A549 (cell line): ENCODE results near the gene EPHB1. TPM values are rescaled to one million over a fixed set of nuclear protein-coding genes. Genes with fewer than 3 reads are reported as not detected.

Experiments
- ATAC-seq, 2 experiments: fragments of 200-7000 bp in 1 of 2; fragments of >200 bp in 1 of 2; cut with Nextera tagmentation in 1 of 2; cut with Tn5 transposase in 1 of 2; 3 replicates each; pipeline versions ENCODE4 v1.8.0 to v1.9.1; 2018 to 2020; ENCODE audit warnings: mild to moderate bottlenecking in 1 of 2, moderate library complexity in 1 of 2
- CTCF ChIA-PET: fragments of 300-600 bp; sonication (Branson Sonifier 250); formaldehyde crosslinking; extraction: SDS; loops from one replicate; lab custom pipeline; 2021; ENCODE audit warnings: antibody characterized with exemption, inconsistent platforms; lab: Yijun Ruan, JAX
- POLR2A ChIA-PET: fragments of 350-600 bp; formaldehyde crosslinking; extraction: SDS; loops from one replicate; lab custom pipeline; 2021; ENCODE audit warnings: antibody characterized with exemption, inconsistent platforms; lab: Yijun Ruan, JAX
- DNase-seq, 2 experiments: peaks; one replicate each; pipeline versions ENCODE4 v3.0.0 to v3.0.0-alpha.2; 2011 to 2016; ENCODE audit warnings: low read depth in 1 of 2, low spot score in 1 of 2
- FAIRE-seq: peaks from 2 replicates; lab custom pipeline; 2011; peaks lifted over from hg19 to GRCh38; lab: Jason Lieb, UNC
- H3K27ac ChIP-seq, 2 experiments: fragments of >200 bp; sonication (Bioruptor Twin); formaldehyde crosslinking; 3 replicates each; pipeline ENCODE4 v1.5.1; 2016 to 2017
- H3K4me1 ChIP-seq: fragments of >200 bp; sonication (Bioruptor Twin); formaldehyde crosslinking; 3 replicates; pipeline ENCODE4 v1.6.1; 2016
- H3K4me2 ChIP-seq: fragments of >200 bp; sonication (Bioruptor Twin); formaldehyde crosslinking; 3 replicates; pipeline ENCODE4 v1.6.1; 2016
- H3K4me3 ChIP-seq: fragments of >200 bp; sonication (Bioruptor Twin); formaldehyde crosslinking; 3 replicates; pipeline ENCODE4 v1.5.1; 2016
- H3K9me3 ChIP-seq: fragments of >200 bp; sonication (Bioruptor Twin); formaldehyde crosslinking; 3 replicates; pipeline ENCODE4 v1.6.1; 2016
- BHLHE40 ChIP-seq: IDR thresholded peaks from 2 replicates; pipeline ENCODE4 v1.6.1; 2012; ENCODE audit warnings: low read depth, low read length, inconsistent platforms
- CHD4 ChIP-seq: fragments of 200-600 bp; sonication (generic); IDR thresholded peaks from 2 replicates; pipeline ENCODE4 v1.6.1; 2016; ENCODE audit warnings: antibody characterized with exemption, mild to moderate bottlenecking, borderline replicate concordance
- E2F6 ChIP-seq: IDR thresholded peaks from 2 replicates; pipeline ENCODE4 v1.6.1; 2012; ENCODE audit warnings: low read depth, borderline replicate concordance
- ELK1 ChIP-seq: fragments of 150-350 bp; IDR thresholded peaks from 2 replicates; pipeline ENCODE4 v1.6.1; 2014; ENCODE audit warnings: low read depth, mild to moderate bottlenecking, low read length
- EP300 ChIP-seq, 2 experiments: fragments of >200 bp; sonication (Bioruptor Twin); formaldehyde crosslinking; IDR thresholded peaks; 2 replicates in 1 of 2; 3 replicates in 1 of 2; pipeline ENCODE4 v1.6.1; 2016 to 2017
- ESRRA ChIP-seq: fragments of 150-350 bp; IDR thresholded peaks from 2 replicates; pipeline ENCODE4 v1.6.1; 2014; ENCODE audit warnings: mild to moderate bottlenecking, low read length, borderline replicate concordance
- FOSB ChIP-seq: fragments of 250-450 bp; sonication (Bioruptor Pico); IDR thresholded peaks from 2 replicates; pipeline ENCODE4 v1.5.0; 2020; ENCODE audit warnings: mild to moderate bottlenecking, moderate library complexity
- FOXS1 ChIP-seq: fragments of 250-450 bp; sonication (Bioruptor Pico); IDR thresholded peaks from 2 replicates; pipeline ENCODE4 v1.5.0; 2020; ENCODE audit warnings: mild to moderate bottlenecking, moderate library complexity
- HES2 ChIP-seq: fragments of >200 bp; sonication (Bioruptor Twin); formaldehyde crosslinking; IDR thresholded peaks from 2 replicates; pipeline ENCODE4 v1.6.1; 2016
- HOXB5 ChIP-seq: fragments of 250-450 bp; sonication (Bioruptor Pico); IDR thresholded peaks from 2 replicates; pipeline ENCODE4 v1.5.0; 2020; ENCODE audit warnings: mild to moderate bottlenecking, moderate library complexity
- MAFK ChIP-seq: fragments of 450-650 bp; IDR thresholded peaks from 2 replicates; pipeline ENCODE4 v1.6.1; 2014; ENCODE audit not compliant: partially characterized antibody
- MAZ ChIP-seq: fragments of 150-350 bp; IDR thresholded peaks from 2 replicates; pipeline ENCODE4 v1.6.1; 2014; ENCODE audit warnings: antibody characterized with exemption, low read depth, low read length, borderline replicate concordance
- MYC ChIP-seq: IDR thresholded peaks from 2 replicates; pipeline ENCODE4 v1.6.1; 2012; ENCODE audit warnings: mild to moderate bottlenecking, inconsistent platforms, low read length, improper control_type of control experiment, borderline replicate concordance
- NFE2L2 ChIP-seq: fragments of 150-350 bp; conservative IDR thresholded peaks from 2 replicates; pipeline ENCODE4 v1.6.1; 2014; ENCODE audit warnings: low read length
- NPAS2 ChIP-seq: fragments of 250-450 bp; sonication (Bioruptor Pico); IDR thresholded peaks from 2 replicates; pipeline ENCODE4 v1.8.0; 2022; ENCODE audit warnings: mild to moderate bottlenecking, moderate library complexity, borderline replicate concordance
- NR3C1 ChIP-seq: fragments of >200 bp; sonication (Bioruptor Twin); formaldehyde crosslinking; IDR thresholded peaks from 3 replicates; pipeline ENCODE4 v1.6.1; 2017
- POLR2A ChIP-seq: IDR thresholded peaks from 2 replicates; pipeline ENCODE4 v1.6.1; 2012; ENCODE audit warnings: mild to moderate bottlenecking, low read length
- RCOR1 ChIP-seq: fragments of 150-350 bp; IDR thresholded peaks from 2 replicates; pipeline ENCODE4 v1.6.1; 2014; ENCODE audit warnings: antibody characterized with exemption, low read length, low read depth
- SMC3 ChIP-seq: fragments of >200 bp; sonication (Bioruptor Twin); formaldehyde crosslinking; IDR thresholded peaks from 3 replicates; pipeline ENCODE4 v1.6.1; 2018; ENCODE audit warnings: inconsistent platforms
- USF2 ChIP-seq: fragments of 450-650 bp; IDR thresholded peaks from 2 replicates; pipeline ENCODE4 v1.6.1; 2014; ENCODE audit warnings: antibody characterized with exemption
- ZC3H11A ChIP-seq: fragments of 450-650 bp; IDR thresholded peaks from 2 replicates; pipeline ENCODE4 v1.6.1; 2014; ENCODE audit warnings: antibody characterized with exemption, mild to moderate bottlenecking
- ZFP36 ChIP-seq: fragments of 450-650 bp; IDR thresholded peaks from 2 replicates; pipeline ENCODE4 v1.6.1; 2014; ENCODE audit warnings: borderline replicate concordance; ENCODE audit not compliant: partially characterized antibody
- ZNF302 ChIP-seq: fragments of 250-450 bp; sonication (Bioruptor Pico); IDR thresholded peaks from 2 replicates; pipeline ENCODE4 v1.9.0; 2021; ENCODE audit warnings: inconsistent platforms, mild to moderate bottlenecking, moderate library complexity
- ZSCAN20 ChIP-seq: fragments of 250-450 bp; sonication (Bioruptor Pico); IDR thresholded peaks from 2 replicates; pipeline ENCODE4 v1.8.0; 2022; ENCODE audit warnings: mild to moderate bottlenecking, moderate library complexity
- WGBS: methylation state at CpG from one replicate; pipeline ENCODE4 v1.1.6; 2017; ENCODE audit errors: missing lambda C conversion rate; 5-methylcytosine and 5-hydroxymethylcytosine counted together
- polyA plus RNA-seq, 4 experiments: library from polyadenylated mRNA; depleted of rRNA in 3 of 4; stranded (reverse); fragments of >200 nt; fragmentation: RNase III in 1 of 4; extraction: RNeasy Plus Mini Kit Qiagen cat#74134 plus additional on column Dnase treatment in 1 of 4; gene quantifications; 2 replicates in 3 of 4; 3 replicates in 1 of 4; pipeline ENCODE4 v1.2.3, GENCODE V29; 2011 to 2017
- TF ChIP-seq, protein P1 (sequence below): fragments of >200 bp; sonication (Bioruptor Twin); formaldehyde crosslinking; IDR thresholded peaks from 3 replicates; pipeline ENCODE4 v1.6.1; 2016
- TF ChIP-seq, protein P2 (sequence below): fragments of 250-450 bp; sonication (Bioruptor Pico); IDR thresholded peaks from 2 replicates; pipeline ENCODE4 v1.5.0; 2021; ENCODE audit warnings: mild to moderate bottlenecking, moderate library complexity, borderline replicate concordance
- TF ChIP-seq, protein P3 (sequence below): IDR thresholded peaks from 2 replicates; pipeline ENCODE4 v1.6.1; 2012

Gene EPHB1
- polyA plus RNA-seq, 2 of the 4 experiments (the other 2 are of a cell fraction): 0.18 to 0.21 TPM

DNA sequence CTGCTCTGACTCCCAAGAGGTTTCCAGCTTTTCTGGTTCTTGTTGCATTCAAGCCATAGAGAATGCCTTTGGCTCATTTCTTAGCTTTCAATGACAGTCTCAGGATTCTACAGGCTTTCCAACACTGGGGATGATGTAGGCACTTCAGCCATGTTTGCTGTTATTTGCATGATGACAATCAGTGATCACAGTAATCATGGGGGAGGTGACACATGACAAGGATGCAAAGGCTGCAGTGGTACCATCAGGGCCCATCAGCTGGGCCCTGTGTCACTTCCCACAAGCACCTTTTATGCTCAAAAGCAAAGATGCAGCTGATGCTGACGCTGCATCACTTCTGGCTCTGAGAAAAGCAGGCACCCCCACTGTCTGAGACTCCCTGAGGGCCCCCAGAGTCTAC is 18.6 kb downstream of the EPHB1 start:
- TF ChIP-seq MYC (no peak), ZC3H11A (no peak), RCOR1 (no peak), MAFK (no peak), USF2 (no peak), ZFP36 (no peak), NR3C1 (no peak), HES2 (no peak), FOXS1 (CRISPR knock-in tag) (no peak), EP300 (IDR thresholded peaks at IDR 0.05) (no peak), FOSB (CRISPR knock-in tag) (no peak), NPAS2 (CRISPR knock-in tag) (no peak), BHLHE40 (no peak), ZSCAN20 (no peak), E2F6 (no peak)
- TF ChIP-seq, protein P1, sequence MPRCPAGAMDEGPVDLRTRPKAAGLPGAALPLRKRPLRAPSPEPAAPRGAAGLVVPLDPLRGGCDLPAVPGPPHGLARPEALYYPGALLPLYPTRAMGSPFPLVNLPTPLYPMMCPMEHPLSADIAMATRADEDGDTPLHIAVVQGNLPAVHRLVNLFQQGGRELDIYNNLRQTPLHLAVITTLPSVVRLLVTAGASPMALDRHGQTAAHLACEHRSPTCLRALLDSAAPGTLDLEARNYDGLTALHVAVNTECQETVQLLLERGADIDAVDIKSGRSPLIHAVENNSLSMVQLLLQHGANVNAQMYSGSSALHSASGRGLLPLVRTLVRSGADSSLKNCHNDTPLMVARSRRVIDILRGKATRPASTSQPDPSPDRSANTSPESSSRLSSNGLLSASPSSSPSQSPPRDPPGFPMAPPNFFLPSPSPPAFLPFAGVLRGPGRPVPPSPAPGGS: no peak
- TF ChIP-seq, protein P2, sequence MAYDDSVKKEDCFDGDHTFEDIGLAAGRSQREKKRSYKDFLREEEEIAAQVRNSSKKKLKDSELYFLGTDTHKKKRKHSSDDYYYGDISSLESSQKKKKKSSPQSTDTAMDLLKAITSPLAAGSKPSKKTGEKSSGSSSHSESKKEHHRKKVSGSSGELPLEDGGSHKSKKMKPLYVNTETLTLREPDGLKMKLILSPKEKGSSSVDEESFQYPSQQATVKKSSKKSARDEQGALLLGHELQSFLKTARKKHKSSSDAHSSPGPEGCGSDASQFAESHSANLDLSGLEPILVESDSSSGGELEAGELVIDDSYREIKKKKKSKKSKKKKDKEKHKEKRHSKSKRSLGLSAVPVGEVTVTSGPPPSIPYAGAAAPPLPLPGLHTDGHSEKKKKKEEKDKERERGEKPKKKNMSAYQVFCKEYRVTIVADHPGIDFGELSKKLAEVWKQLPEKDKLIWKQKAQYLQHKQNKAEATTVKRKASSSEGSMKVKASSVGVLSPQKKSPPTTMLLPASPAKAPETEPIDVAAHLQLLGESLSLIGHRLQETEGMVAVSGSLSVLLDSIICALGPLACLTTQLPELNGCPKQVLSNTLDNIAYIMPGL: no peak
- TF ChIP-seq, protein P3, sequence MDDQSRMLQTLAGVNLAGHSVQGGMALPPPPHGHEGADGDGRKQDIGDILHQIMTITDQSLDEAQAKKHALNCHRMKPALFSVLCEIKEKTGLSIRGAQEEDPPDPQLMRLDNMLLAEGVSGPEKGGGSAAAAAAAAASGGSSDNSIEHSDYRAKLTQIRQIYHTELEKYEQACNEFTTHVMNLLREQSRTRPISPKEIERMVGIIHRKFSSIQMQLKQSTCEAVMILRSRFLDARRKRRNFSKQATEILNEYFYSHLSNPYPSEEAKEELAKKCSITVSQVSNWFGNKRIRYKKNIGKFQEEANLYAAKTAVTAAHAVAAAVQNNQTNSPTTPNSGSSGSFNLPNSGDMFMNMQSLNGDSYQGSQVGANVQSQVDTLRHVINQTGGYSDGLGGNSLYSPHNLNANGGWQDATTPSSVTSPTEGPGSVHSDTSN: no peak
- TF ChIP-seq, all 56 proteins: peak for 0
- DNase-seq (no peak), ATAC-seq (no peak), FAIRE-seq (no peak)
- no peak overlapping the region for H3K27ac ChIP-seq
- ChIA-PET POLR2A (no interaction called here), CTCF (no interaction called here)
- H3K4me2 ChIP-seq: no peak overlapping the region
- no peaks in the 10 kb centered on the region for H3K9me3 ChIP-seq
- WGBS: 0% methylated on average over 1 of the region's 1 CpG
- no peaks in the 10 kb centered on the region for H3K4me1 ChIP-seq
- no peak overlapping the region for H3K4me3 ChIP-seq

DNA sequence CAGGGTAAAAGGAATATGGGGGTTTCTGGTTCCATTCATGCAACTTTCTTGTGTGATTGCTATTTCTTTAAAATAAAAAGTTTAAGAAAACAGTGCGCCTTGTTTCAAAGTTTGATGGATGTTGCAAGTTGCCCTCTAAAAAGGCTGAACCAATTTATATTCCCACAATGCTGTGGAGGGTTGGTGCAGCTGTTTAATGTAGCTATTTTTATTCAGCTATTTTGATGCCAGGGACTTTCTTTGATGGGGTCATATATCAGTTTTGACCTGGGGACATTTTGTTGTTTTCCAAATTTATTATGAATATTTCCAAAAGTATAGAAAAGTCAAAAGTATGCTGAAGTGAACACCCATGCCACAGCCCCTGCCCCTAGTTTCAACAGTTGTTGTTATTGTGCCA is 20.5 kb downstream of the EPHB1 start:
- Histone ChIP-seq H3K4me3 (no peak overlapping the region), H3K4me1 (no peaks in the 10 kb centered on the region), H3K4me2 (no peak overlapping the region), H3K9me3 (no peaks in the 10 kb centered on the region), H3K27ac (no peak overlapping the region)
- DNase-seq (no peak), FAIRE-seq (no peak), ATAC-seq (no peak)
- 48% methylated on average over 1 of the region's 1 CpG for WGBS
- TF ChIP-seq ZFP36: no peak
- no peak for TF ChIP-seq HOXB5 (CRISPR knock-in tag)
- TF ChIP-seq ELK1: no peak
- TF ChIP-seq MAZ: no peak
- no peak for TF ChIP-seq FOSB (CRISPR knock-in tag)
- no peak for TF ChIP-seq NFE2L2
- no peak for TF ChIP-seq ESRRA
- no peak for TF ChIP-seq ZNF302
- no peak for TF ChIP-seq FOXS1 (CRISPR knock-in tag)
- no peak for TF ChIP-seq CHD4
- no peak for TF ChIP-seq POLR2A
- TF ChIP-seq BHLHE40: no peak
- TF ChIP-seq SMC3: no peak
- no peak for TF ChIP-seq ZSCAN20
- ChIA-PET CTCF (interaction anchor here (0.6 kb wide), 1 partner anchor 147 kb away, joined by 3 read pairs; no protein-coding TSS in a partner anchor), POLR2A (no interaction called here)
